Germinal center (tissue), 1 donor: ENCODE results near the gene SORBS1.
"Not testable (repeated sequence)": the region's sequence is repeated elsewhere in the genome, so short reads cannot be mapped to it uniquely, and the experiment has no call there.

ENCODE experiments used
- DNase-seq: peaks from one replicate; pipeline ENCODE4 v3.0.0; 2012; ENCODE audit warnings: mixed read lengths, low spot score

SORBS1 gene

GRCh38 chr10:95388539-95388938, 172.6 kb downstream of the SORBS1 start:
- DNase-seq = no peak

DNA sequence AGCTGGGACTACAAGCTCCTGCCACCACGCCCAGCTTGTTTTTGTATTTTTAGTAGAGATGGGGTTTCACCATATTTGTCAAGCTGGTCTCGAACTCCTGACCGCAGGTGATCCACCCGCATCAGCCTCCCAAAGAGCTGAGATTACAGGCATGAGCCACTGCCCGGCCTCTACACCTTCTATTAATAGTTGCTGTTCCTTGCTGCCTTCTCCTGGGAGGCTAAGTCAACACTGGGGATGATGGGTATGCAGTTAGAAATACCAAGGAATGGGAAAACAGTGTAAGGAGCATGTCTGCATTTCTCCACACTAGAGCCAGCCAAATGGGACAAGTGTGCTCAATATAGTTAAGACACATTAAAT, 173.1 kb downstream of the SORBS1 start:
- DNase-seq = no peak

GRCh38 chr10:95384011-95384704, 177.0 kb downstream of the SORBS1 start:
- no peak for DNase-seq

- DNase-seq = no peak
Observed at GRCh38 chr10:95382596-95382995, 178.6 kb downstream of the SORBS1 start.

GRCh38 chr10:95382174-95382573, 179.0 kb downstream of the SORBS1 start:
- DNase-seq = no peak

- no peak for DNase-seq
Observed at GRCh38 chr10:95377950-95378349, 183.2 kb downstream of the SORBS1 start.

GRCh38 chr10:95375418-95375817, 185.8 kb downstream of the SORBS1 start:
- DNase-seq = no peak

DNA sequence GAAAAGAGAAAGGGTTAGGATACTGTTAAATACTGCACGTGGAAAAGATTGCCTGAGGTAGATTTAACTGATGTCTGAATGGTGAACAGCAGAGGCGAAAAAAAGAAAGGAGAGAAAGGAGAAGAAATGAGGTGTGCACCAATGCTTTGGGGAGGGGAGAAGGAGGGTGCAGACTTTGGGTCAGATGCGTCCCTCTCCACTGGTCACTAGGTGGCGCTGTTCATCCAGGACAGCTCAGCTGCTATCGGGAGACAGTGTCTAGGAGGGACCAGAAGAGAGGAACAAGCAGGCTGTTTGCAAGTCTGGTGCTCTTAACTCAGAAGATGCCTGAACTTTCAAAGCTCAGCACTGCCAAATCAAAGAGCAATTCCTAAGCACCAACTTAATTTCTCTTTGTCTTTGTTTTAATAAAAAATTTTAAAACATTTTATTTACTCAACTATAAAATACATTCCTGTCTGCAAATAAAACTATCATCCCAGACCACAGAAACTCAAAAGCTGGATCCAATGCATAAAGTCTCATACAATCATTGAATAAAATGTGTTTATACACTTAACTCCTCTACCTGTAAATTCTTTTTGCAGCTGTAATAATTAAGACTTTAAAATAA, 186.5 kb downstream of the SORBS1 start:
- peak; percentile 65 for DNase-seq

- DNase-seq = no peak
Observed at GRCh38 chr10:95373660-95374059, 187.5 kb downstream of the SORBS1 start.

- no peak for DNase-seq
Observed at GRCh38 chr10:95364342-95364741, 196.8 kb downstream of the SORBS1 start.

- peak; percentile 69 for DNase-seq
Observed at GRCh38 chr10:95363303-95363912, 197.8 kb downstream of the SORBS1 start.

DNA sequence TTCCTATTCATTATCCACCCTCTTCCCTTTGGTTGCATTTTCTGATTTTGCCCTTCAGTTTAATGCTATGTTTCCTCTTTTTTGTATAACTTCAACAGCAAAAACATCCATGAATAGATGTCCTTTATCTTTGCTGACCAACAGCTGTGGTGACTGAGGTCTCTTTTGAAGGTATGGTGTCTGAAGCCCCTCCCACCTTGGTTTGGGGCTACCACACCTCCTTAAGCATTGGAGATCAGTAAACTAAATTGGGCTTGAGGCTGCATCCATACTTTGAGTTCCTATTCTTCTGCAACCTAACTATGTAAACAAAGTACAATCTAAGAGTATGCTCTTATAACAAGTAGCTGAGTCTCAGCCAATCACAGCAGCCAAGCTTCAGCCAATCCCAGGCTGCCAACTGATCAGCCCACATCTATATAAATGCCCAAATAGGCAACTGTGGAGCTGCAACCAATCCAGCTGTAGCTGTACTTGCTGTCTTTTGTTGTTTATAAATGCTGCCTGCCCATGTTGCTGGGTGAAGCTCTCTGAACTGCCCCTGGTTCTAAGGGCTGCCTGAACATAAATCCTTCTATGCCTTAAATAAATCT, 201.0 kb downstream of the SORBS1 start:
- peak; percentile 7 for DNase-seq

DNA sequence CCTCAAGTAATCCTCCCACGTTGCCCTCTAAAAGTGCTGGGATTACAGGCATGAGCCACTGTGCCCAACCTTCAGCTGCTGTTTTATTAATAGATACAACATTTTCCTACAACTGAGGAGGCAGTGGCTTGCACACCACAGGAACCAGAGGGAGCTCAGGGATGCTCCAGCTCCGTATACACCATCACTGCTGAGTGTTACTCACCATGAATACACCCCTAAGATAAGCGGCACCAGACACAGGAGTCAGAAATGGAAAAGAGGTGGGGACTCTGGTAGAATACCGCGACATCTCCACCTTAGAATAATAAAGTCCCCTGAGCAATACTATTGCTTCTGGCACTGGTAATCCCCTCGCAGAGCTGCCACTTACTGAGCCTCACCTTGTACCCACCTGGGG, 201.7 kb downstream of the SORBS1 start:
- no peak for DNase-seq

DNA sequence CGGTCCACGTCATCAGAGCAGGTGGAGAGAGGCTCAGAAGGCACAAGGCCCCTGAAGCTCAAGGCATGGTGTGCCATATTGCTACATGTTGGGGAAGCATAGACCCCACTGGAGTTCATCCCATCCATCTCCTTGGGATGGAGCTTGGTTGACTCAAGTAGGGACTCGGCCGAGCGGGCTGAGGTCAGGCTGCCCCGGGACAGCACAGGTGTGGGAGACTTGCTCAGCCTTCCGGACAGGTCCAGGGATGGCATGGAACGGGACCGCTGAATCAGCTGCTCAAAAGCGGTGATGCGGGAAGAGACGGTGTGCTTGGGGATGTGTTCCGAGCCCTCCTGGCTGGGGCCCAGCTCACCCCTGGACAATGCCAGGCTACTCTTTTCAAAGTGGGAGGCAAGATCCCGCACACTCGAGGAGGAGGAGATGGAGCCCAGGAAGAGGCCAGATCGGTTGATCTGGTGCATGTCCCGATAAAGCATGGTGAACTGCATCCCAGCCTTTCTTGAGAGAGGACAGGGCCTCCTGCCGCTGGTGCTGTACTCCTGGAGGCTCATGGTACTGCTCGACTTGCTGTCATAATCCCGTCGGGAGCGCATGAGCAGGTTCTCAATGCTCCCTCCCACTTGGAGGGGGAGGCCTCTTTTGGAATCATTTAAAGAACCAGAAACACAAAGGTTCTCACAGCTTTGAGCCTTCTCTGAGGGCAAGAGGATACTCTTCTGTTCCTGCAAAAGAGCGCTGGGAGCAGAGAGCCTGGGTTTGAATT, 204.8 kb downstream of the SORBS1 start:
- no peak for DNase-seq

GRCh38 chr10:95355301-95355700, 205.9 kb downstream of the SORBS1 start:
- DNase-seq = no peak

DNA sequence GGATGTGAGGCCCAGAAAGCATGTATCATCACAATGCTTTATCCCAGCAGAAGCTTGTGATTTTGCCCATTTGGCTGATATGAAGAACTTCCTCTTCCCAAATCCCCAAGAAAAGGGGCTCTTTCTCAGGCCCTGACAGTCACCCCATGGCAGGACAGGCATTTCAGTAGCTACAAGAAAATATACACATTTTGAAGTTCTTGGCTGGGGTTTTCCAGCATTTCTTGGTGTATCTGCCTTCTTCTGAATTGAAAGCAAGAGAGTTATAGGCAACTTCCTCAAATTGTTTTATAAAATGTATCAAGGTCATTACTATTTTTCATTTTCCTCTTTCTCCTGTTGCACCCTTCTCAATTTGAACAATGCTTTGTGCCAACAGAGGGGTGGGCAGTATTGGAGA, 207.1 kb downstream of the SORBS1 start:
- DNase-seq = no peak

DNA sequence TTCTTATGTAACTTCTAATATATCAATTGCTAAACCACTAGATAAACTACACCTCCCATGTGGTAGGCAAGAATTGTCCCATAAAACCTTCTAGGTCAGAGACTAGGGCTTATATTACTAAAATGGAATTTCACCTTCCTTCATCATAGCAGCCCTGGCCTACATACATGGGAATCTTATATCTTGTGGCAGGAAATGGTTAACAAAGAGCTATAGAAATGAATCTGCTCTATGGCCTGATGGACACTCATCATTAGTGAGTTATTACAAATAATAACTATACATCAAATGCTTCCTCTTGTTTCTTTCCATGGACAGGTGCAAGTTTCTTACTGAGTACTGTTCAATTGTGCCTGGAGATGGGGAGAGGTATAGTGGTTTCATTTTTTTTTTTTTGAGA, 208.0 kb downstream of the SORBS1 start:
- no peak for DNase-seq

DNA sequence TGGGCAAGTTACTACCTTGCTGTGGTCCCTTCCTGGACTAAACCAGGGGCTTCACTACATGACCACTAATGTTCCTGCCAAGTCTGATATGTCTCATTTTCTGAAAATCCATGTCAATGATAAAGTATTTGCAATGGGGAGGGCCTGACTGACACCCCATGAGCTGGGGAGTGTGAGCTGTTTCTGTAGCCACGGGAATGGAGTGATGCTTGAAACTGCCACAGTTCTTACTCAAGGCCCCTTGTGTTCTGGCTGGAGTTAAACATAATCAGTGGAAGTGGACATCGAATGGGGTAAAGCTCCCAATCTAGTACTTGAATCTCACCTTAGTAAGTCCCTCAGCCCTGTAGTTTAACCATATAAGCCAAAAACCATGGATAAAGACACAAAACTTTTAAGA, 208.5 kb downstream of the SORBS1 start:
- DNase-seq = no peak

DNA sequence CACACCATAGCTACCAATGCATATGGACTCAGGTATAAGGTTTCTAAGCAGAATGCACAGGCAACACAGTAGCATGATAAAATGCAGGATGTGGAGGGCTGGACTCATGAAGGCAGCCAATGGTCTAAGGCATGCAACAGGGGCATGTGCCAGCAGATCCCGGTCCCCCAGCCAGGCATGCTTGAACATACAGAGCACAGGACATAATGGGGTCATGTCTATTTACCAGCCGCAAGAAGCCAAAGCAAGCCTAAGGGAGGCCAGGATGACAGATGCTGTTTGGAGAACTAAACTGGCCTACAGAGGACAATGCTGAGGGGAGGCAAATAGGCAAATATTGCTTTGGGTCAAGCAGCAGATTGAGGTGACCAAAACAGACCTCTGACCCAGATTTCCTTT, 210.3 kb downstream of the SORBS1 start:
- no peak for DNase-seq

- no peak for DNase-seq
Observed at GRCh38 chr10:95350219-95350829, 210.8 kb downstream of the SORBS1 start.

DNA sequence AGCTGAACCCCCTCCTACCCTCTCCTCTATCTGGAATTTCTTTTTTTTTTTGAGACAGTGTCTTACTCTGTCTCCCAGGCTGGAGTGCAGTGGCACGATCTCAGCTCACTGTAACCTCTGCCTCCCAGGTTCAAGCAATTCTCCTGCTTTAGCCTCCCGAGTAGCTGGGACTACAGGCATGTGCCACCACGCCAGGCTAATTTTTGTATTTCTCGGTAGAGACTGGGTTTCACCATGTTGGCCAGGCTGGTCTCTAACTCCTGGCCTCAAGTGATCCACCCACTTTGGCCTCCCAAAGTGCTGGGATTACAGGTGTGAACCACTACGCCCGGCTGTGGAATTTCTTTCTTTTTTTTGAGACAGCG, 213.8 kb downstream of the SORBS1 start:
- not testable (repeated sequence) for DNase-seq
